ENCODE data around the gene FRMD4B. TPM values are rescaled to one million over a fixed set of nuclear protein-coding genes. Genes with fewer than 3 reads are reported as not detected.

The FRMD4B gene
- total and polyA plus RNA-seq, 2 donors (not counting 1 experiment from before 2014, with no cell fraction given) = 0.86 to 1.2 TPM

GRCh38 chr3:69328963-69329302 is 57.0 kb downstream of the FRMD4B start:
- H3K4me3 ChIP-seq (replicated peaks in 1 of 4; ENCODE audit: control extremely low read depth in 1 of 4, insufficient read depth in 1 of 4, low read depth in 3 of 4, low read length in 4 of 4) = no peak overlapping the region
- no peaks in the 10 kb centered on the region for H3K9me3 ChIP-seq (ENCODE audit: control insufficient read depth, insufficient read depth, low read depth, low read length)
- no peak overlapping the region for H3K27ac ChIP-seq (ENCODE audit: insufficient read depth, low read length)
- no peaks in the 10 kb centered on the region for H3K27me3 ChIP-seq (ENCODE audit: control insufficient read depth, insufficient read depth, low read length)
- no peaks in the 10 kb centered on the region for H3K79me2 ChIP-seq (ENCODE audit: control insufficient read depth, insufficient read depth, low read length)
- TF ChIP-seq EZH2 (IDR thresholded peaks at IDR 0.05; ENCODE audit: low read length, missing control alignments) (no peak), CTCF (conservative IDR thresholded peaks at IDR 0.05 in 1 of 2, IDR thresholded peaks at IDR 0.05 in 1 of 2; ENCODE audit: low read depth in 1 of 2, low read length in 2 of 2) (no peak)
- peaks cover 6% of the 10 kb centered on the region for H3K4me1 ChIP-seq (ENCODE audit: control insufficient read depth, extremely low read depth, insufficient read depth, low read length)
- H3K9ac ChIP-seq (ENCODE audit: insufficient read depth, low read length) = no peak overlapping the region
- H4K20me1 ChIP-seq (ENCODE audit: control insufficient read depth, extremely low read depth, insufficient read depth, low read length) = no peaks in the 10 kb centered on the region
- DNase-seq (ENCODE audit: low read depth in 2 of 2) = no peak
- H2AFZ ChIP-seq (ENCODE audit: low read length) = peak overlapping the region; percentile 72
- H3K4me2 ChIP-seq (ENCODE audit: extremely low read depth, insufficient read depth, low read length) = peak overlapping the region; percentile 2
- H3K36me3 ChIP-seq (ENCODE audit: control insufficient read depth, insufficient read depth, low read length) = no peaks in the 10 kb centered on the region

- no peaks in the 10 kb centered on the region for H3K36me3 ChIP-seq (ENCODE audit: control insufficient read depth, insufficient read depth, low read length)
- H4K20me1 ChIP-seq (ENCODE audit: control insufficient read depth, extremely low read depth, insufficient read depth, low read length) = no peaks in the 10 kb centered on the region
- H3K79me2 ChIP-seq (ENCODE audit: control insufficient read depth, insufficient read depth, low read length) = no peaks in the 10 kb centered on the region
- no peak for TF ChIP-seq EZH2 (IDR thresholded peaks at IDR 0.05; ENCODE audit: low read length, missing control alignments)
- no peak for TF ChIP-seq CTCF (conservative IDR thresholded peaks at IDR 0.05 in 1 of 2, IDR thresholded peaks at IDR 0.05 in 1 of 2; ENCODE audit: low read depth in 1 of 2, low read length in 2 of 2)
- no peak overlapping the region for H3K4me2 ChIP-seq (ENCODE audit: extremely low read depth, insufficient read depth, low read length)
- no peak overlapping the region for H3K9ac ChIP-seq (ENCODE audit: insufficient read depth, low read length)
- H3K4me1 ChIP-seq (ENCODE audit: control insufficient read depth, extremely low read depth, insufficient read depth, low read length) = peaks cover 6% of the 10 kb centered on the region
- DNase-seq (ENCODE audit: low read depth in 2 of 2) = no peak
- no peak overlapping the region for H3K4me3 ChIP-seq (replicated peaks in 1 of 4; ENCODE audit: control extremely low read depth in 1 of 4, insufficient read depth in 1 of 4, low read depth in 3 of 4, low read length in 4 of 4)
- no peaks in the 10 kb centered on the region for H3K27me3 ChIP-seq (ENCODE audit: control insufficient read depth, insufficient read depth, low read length)
- no peaks in the 10 kb centered on the region for H3K9me3 ChIP-seq (ENCODE audit: control insufficient read depth, insufficient read depth, low read depth, low read length)
- H2AFZ ChIP-seq (ENCODE audit: low read length) = peak overlapping the region; percentile 72
- H3K27ac ChIP-seq (ENCODE audit: insufficient read depth, low read length) = no peak overlapping the region
Observed at GRCh38 chr3:69328103-69328962, 57.6 kb downstream of the FRMD4B start.

GRCh38 chr3:69326855-69327300 is 59.0 kb downstream of the FRMD4B start:
- TF ChIP-seq CTCF (conservative IDR thresholded peaks at IDR 0.05 in 1 of 2, IDR thresholded peaks at IDR 0.05 in 1 of 2; ENCODE audit: low read depth in 1 of 2, low read length in 2 of 2) (no peak), EZH2 (IDR thresholded peaks at IDR 0.05; ENCODE audit: low read length, missing control alignments) (no peak)
- Histone ChIP-seq H3K79me2 (ENCODE audit: control insufficient read depth, insufficient read depth, low read length) (no peaks in the 10 kb centered on the region), H3K27ac (ENCODE audit: insufficient read depth, low read length) (no peak overlapping the region), H4K20me1 (ENCODE audit: control insufficient read depth, extremely low read depth, insufficient read depth, low read length) (no peaks in the 10 kb centered on the region), H3K9me3 (ENCODE audit: control insufficient read depth, insufficient read depth, low read depth, low read length) (no peaks in the 10 kb centered on the region), H3K27me3 (ENCODE audit: control insufficient read depth, insufficient read depth, low read length) (no peaks in the 10 kb centered on the region), H3K4me3 (replicated peaks in 1 of 4; ENCODE audit: control extremely low read depth in 1 of 4, insufficient read depth in 1 of 4, low read depth in 3 of 4, low read length in 4 of 4) (no peak overlapping the region), H3K9ac (ENCODE audit: insufficient read depth, low read length) (no peak overlapping the region), H3K4me2 (ENCODE audit: extremely low read depth, insufficient read depth, low read length) (peak overlapping the region; percentile 41), H2AFZ (ENCODE audit: low read length) (peak overlapping the region; percentile 28), H3K4me1 (ENCODE audit: control insufficient read depth, extremely low read depth, insufficient read depth, low read length) (peaks cover 6% of the 10 kb centered on the region), H3K36me3 (ENCODE audit: control insufficient read depth, insufficient read depth, low read length) (no peaks in the 10 kb centered on the region)
- DNase-seq (ENCODE audit: low read depth in 2 of 2) = no peak
